ENCODE data around the gene GDF3. TPM values are rescaled to one million over a fixed set of nuclear protein-coding genes. Genes with fewer than 3 reads are reported as not detected.
"Not testable (repeated sequence)": the region's sequence is repeated elsewhere in the genome, so short reads cannot be mapped to it uniquely, and the experiment has no call there.

Gene GDF3
- total and polyA plus RNA-seq, 8 donors: not detected

- Histone ChIP-seq H3K4me3 (no peak overlapping the region), H3K27ac (no peak overlapping the region), H3K36me3 (no peaks in the 10 kb centered on the region), H3K4me1 (peaks cover 6 to 20% (median 14%) of the 10 kb centered on the region in 4 donors), H3K9me3 (no peaks in the 10 kb centered on the region), H3K27me3 (peaks cover 0 to 17% (median 0%) of the 10 kb centered on the region in 3 donors)
- TF ChIP-seq EP300 (IDR thresholded peaks at IDR 0.05) (no peak), POLR2A (IDR thresholded peaks at IDR 0.05) (no peak), CTCF (IDR thresholded peaks at IDR 0.05) (no peak), POLR2AphosphoS5 (IDR thresholded peaks at IDR 0.05) (no peak)
- WGBS, 5 donors: 43 to 74% (median 61%) methylated on average over 1 of the region's 1 CpG
- DNase-seq: no peak
- intact Hi-C loops (cut with DNase I; ENCODE audit: low total_unique reads): no loop called here
Measured at GRCh38 chr12:7642287-7642686, 53.3 kb downstream of the GDF3 start.

GRCh38 chr12:7640123-7640995 is 55.2 kb downstream of the GDF3 start:
- Histone ChIP-seq H3K4me3 (peak overlapping the region; percentile 27 to 41 (median 39)), H3K4me1 (peaks cover 6 to 20% (median 14%) of the 10 kb centered on the region in 4 donors), H3K27me3 (peaks cover 0 to 17% (median 0%) of the 10 kb centered on the region in 3 donors)
- H3K9me3 ChIP-seq; H3K36me3 ChIP-seq; H3K27ac ChIP-seq; intact Hi-C loops (cut with DNase I; ENCODE audit: low total_unique reads): not testable (repeated sequence)
- peak in 1 of 2 donors; percentile 62 for DNase-seq
- WGBS, 5 donors: 62 to 82% (median 68%) methylated on average over 30 to 40 of the region's 40 CpGs

Other genes starting within 250 kb of the GDF3 start
- 100 to 1,000 TPM in 1 of 5 donors, 10 to 100 TPM in 4; 19.6 to 109 (median 52.5) TPM for gene CD163, start 192.0 kb downstream of the GDF3 start, total RNA-seq
- gene CD163, start 192.0 kb downstream of the GDF3 start, polyA plus RNA-seq: 10 to 100 TPM; 14.7 to 32.5 (median 18.3) TPM
- 1 to 10 TPM in 1 of 5 donors, not detected in 4; 4.2 TPM for gene APOBEC1, start 29.9 kb downstream of the GDF3 start, total RNA-seq
- 1 to 10 TPM in 1 of 3 donors, under 1 TPM in 1, not detected in 1; 0.63 to 2.0 TPM for gene APOBEC1, start 29.9 kb downstream of the GDF3 start, polyA plus RNA-seq
- not detected for gene DPPA3, start 15.7 kb upstream of the GDF3 start, total RNA-seq
- not detected for gene DPPA3, start 15.7 kb upstream of the GDF3 start, polyA plus RNA-seq
- not detected for gene CLEC4C, start 51.6 kb upstream of the GDF3 start, total RNA-seq
- not detected for gene CLEC4C, start 51.6 kb upstream of the GDF3 start, polyA plus RNA-seq
- gene NANOGNB, start 69.4 kb upstream of the GDF3 start, total RNA-seq: not detected
- not detected for gene NANOGNB, start 69.4 kb upstream of the GDF3 start, polyA plus RNA-seq
- gene NANOG, start 93.6 kb upstream of the GDF3 start, total RNA-seq: 10 to 100 TPM in 1 of 5 donors, under 1 TPM in 1, not detected in 3; 0.18 to 53.1 TPM
- not detected for gene NANOG, start 93.6 kb upstream of the GDF3 start, polyA plus RNA-seq
- gene SLC2A14, start 177.1 kb upstream of the GDF3 start, total RNA-seq: not detected
- gene SLC2A14, start 177.1 kb upstream of the GDF3 start, polyA plus RNA-seq: under 1 TPM in 2 of 3 donors, not detected in 1; 0.05 to 0.61 TPM
- gene SLC2A3, start 240.4 kb upstream of the GDF3 start, total RNA-seq: 10 to 100 TPM in 3 of 5 donors, 1 to 10 TPM in 1, under 1 TPM in 1; 0.29 to 72.0 (median 10.7) TPM
- gene SLC2A3, start 240.4 kb upstream of the GDF3 start, polyA plus RNA-seq: 1 to 10 TPM; 2.3 to 9.1 (median 6.4) TPM

All from stomach (tissue), 9 donors.